Colonic mucosa (tissue), 4 donors: Measurements from ENCODE around the gene OR52H1. TPM values are rescaled to one million over a fixed set of nuclear protein-coding genes. Genes with fewer than 3 reads are reported as not detected.

ENCODE experiments used
- DNase-seq: peaks from one replicate; pipeline ENCODE4 v3.0.0-alpha.2; 2020
- H3K27ac ChIP-seq: fragments of 200-600 bp; one replicate; pipeline ENCODE4 v1.8.0; 2021
- H3K27me3 ChIP-seq: fragments of 200-600 bp; one replicate; pipeline ENCODE4 v1.8.0; 2021
- H3K36me3 ChIP-seq: fragments of 200-600 bp; one replicate; pipeline ENCODE4 v1.8.0; 2021
- H3K4me1 ChIP-seq: fragments of 200-600 bp; one replicate; pipeline ENCODE4 v1.8.0; 2021; ENCODE audit warnings: mild to moderate bottlenecking
- H3K4me3 ChIP-seq: fragments of 200-600 bp; one replicate; pipeline ENCODE4 v1.8.0; 2021
- H3K9ac ChIP-seq, 2 donors: one replicate each; pipeline ENCODE4 v1.7.0; 2013; ENCODE audit warnings: control low read depth in 2 of 2, low read depth in 2 of 2, low read length in 2 of 2
- H3K9me3 ChIP-seq: fragments of 200-600 bp; one replicate; pipeline ENCODE4 v1.8.0; 2021
- CTCF ChIP-seq: fragments of 200-600 bp; IDR thresholded peaks from one replicate; pipeline ENCODE4 v1.8.0; 2022; ENCODE audit warnings: antibody characterized with exemption, mild to moderate bottlenecking
- intact Hi-C: fragments of 100-400 bp; cut with DNase I; formaldehyde crosslinking; loops from one replicate; pipeline ENCODE4 v1.14.1; 2022
- total RNA-seq, 2 donors: library from RNA; stranded (reverse); fragmentation: NEBNext Ultra II Directional in 1 of 2; extraction: Animal tissue kit (Norgen Biotek cat#: 25700) in 1 of 2; gene quantifications; one replicate each; pipeline ENCODE4 v1.2.1, GENCODE V29; 2021
- donor health status: healthy.
- donor health status: DM: no; HTN: no; CAD: no.
- donor health status: DM: no; HTN: no; CAD: no.

The OR52H1 gene
- total RNA-seq, 2 donors from 2014 or later: not detected

- DNase-seq: no peak
- TF ChIP-seq CTCF: no peak
- intact Hi-C loops: no loop called here
- Histone ChIP-seq H3K36me3 (no peaks in the 10 kb centered on the region), H3K9ac (no peak overlapping the region), H3K27me3 (no peaks in the 10 kb centered on the region), H3K27ac (no peak overlapping the region), H3K9me3 (no peaks in the 10 kb centered on the region), H3K4me3 (no peak overlapping the region), H3K4me1 (no peaks in the 10 kb centered on the region)
Observed at GRCh38 chr11:5534046-5534445, 14.3 kb downstream of the OR52H1 start.

GRCh38 chr11:5531053-5531831 lies 17.1 kb downstream of the OR52H1 start:
- no peak overlapping the region for H3K27ac ChIP-seq
- H3K36me3 ChIP-seq: no peaks in the 10 kb centered on the region
- no peak overlapping the region for H3K4me3 ChIP-seq
- no peak for TF ChIP-seq CTCF
- H3K27me3 ChIP-seq: no peaks in the 10 kb centered on the region
- DNase-seq: no peak
- intact Hi-C loops: no loop called here
- no peaks in the 10 kb centered on the region for H3K9me3 ChIP-seq
- no peaks in the 10 kb centered on the region for H3K4me1 ChIP-seq
- no peak overlapping the region for H3K9ac ChIP-seq

GRCh38 chr11:5528495-5528894 lies 19.8 kb downstream of the OR52H1 start:
- H3K4me1 ChIP-seq: no peaks in the 10 kb centered on the region
- no peaks in the 10 kb centered on the region for H3K9me3 ChIP-seq
- no peak overlapping the region for H3K9ac ChIP-seq
- no peak overlapping the region for H3K27ac ChIP-seq
- H3K36me3 ChIP-seq: no peaks in the 10 kb centered on the region
- intact Hi-C loops: no loop called here
- no peaks in the 10 kb centered on the region for H3K27me3 ChIP-seq
- TF ChIP-seq CTCF: no peak
- no peak for DNase-seq
- no peak overlapping the region for H3K4me3 ChIP-seq

- no peak for TF ChIP-seq CTCF
- Histone ChIP-seq H3K4me1 (no peaks in the 10 kb centered on the region), H3K36me3 (no peaks in the 10 kb centered on the region), H3K27me3 (no peaks in the 10 kb centered on the region), H3K9ac (no peak overlapping the region), H3K9me3 (no peaks in the 10 kb centered on the region), H3K4me3 (no peak overlapping the region), H3K27ac (no peak overlapping the region)
- intact Hi-C loops: no loop called here
- DNase-seq: no peak
Observed at GRCh38 chr11:5527716-5528115, 20.6 kb downstream of the OR52H1 start.

- no peaks in the 10 kb centered on the region for H3K27me3 ChIP-seq
- no peak overlapping the region for H3K9ac ChIP-seq
- H3K36me3 ChIP-seq: no peaks in the 10 kb centered on the region
- no peak for DNase-seq
- TF ChIP-seq CTCF: no peak
- no peaks in the 10 kb centered on the region for H3K9me3 ChIP-seq
- H3K4me3 ChIP-seq: no peak overlapping the region
- no peak overlapping the region for H3K27ac ChIP-seq
- intact Hi-C loops: no loop called here
- H3K4me1 ChIP-seq: no peaks in the 10 kb centered on the region
Observed at GRCh38 chr11:5524756-5525155, 23.6 kb downstream of the OR52H1 start.
